Fibroblast of mammary gland (primary cell): ENCODE data around the gene PIEZO1.

Experiments
- DNase-seq: peaks from one replicate; pipeline ENCODE4 v3.0.0-alpha.2; 2010; ENCODE audit warnings: low read depth
- H3K4me3 ChIP-seq: 2 replicates; pipeline ENCODE4 v1.5.1; 2011; ENCODE audit warnings: low read depth, mild to moderate bottlenecking, low read length, moderate library complexity; ENCODE audit not compliant: control insufficient read depth
- CTCF ChIP-seq: conservative IDR thresholded peaks from 2 replicates; pipeline ENCODE4 v1.5.1; 2011; ENCODE audit warnings: low read depth, low read length, inconsistent platforms; ENCODE audit not compliant: control insufficient read depth, insufficient read depth

The PIEZO1 gene

GRCh38 chr16:88785106-88785924, at the start of gene PIEZO1:
Gene PIEZO1, minus strand, starts transcription at chr16:88785220. Its CDS starts 256 bp downstream, at chr16:88784964.
- no peak for DNase-seq
- peak; percentile 45 for TF ChIP-seq CTCF
- peak within 1 kb of the TSS; percentile 70 for H3K4me3 ChIP-seq

GRCh38 chr16:88834670-88835069, 49.6 kb upstream of the PIEZO1 start:
- no peak overlapping the region for H3K4me3 ChIP-seq
- no peak for TF ChIP-seq CTCF
- no peak for DNase-seq

GRCh38 chr16:88833086-88833485, 48.1 kb upstream of the PIEZO1 start:
- no peak for DNase-seq
- TF ChIP-seq CTCF = no peak
- no peak overlapping the region for H3K4me3 ChIP-seq

GRCh38 chr16:88831838-88832237, 46.8 kb upstream of the PIEZO1 start:
- no peak for DNase-seq
- H3K4me3 ChIP-seq = no peak overlapping the region
- no peak for TF ChIP-seq CTCF

- no peak for DNase-seq
- TF ChIP-seq CTCF = no peak
Measured at GRCh38 chr16:88830783-88831182, 45.8 kb upstream of the PIEZO1 start.

GRCh38 chr16:88830258-88830657, 45.2 kb upstream of the PIEZO1 start:
- TF ChIP-seq CTCF = no peak
- no peak overlapping the region for H3K4me3 ChIP-seq
- DNase-seq = no peak

More at GRCh38 chr16:88830783-88831182, 45.8 kb upstream of the PIEZO1 start:
- no peak overlapping the region for H3K4me3 ChIP-seq
